Bronchial epithelial cell (primary cell): ENCODE data around the gene TMEM117. TPM values are rescaled to one million over a fixed set of nuclear protein-coding genes. Genes with fewer than 3 reads are reported as not detected.
A peak's percentile ranks its signal among the peaks of the same experiment; 100 is the strongest.
"Not testable (repeated sequence)": the region's sequence is repeated elsewhere in the genome, so short reads cannot be mapped to it uniquely, and the experiment has no call there.

ENCODE experiments used
- DNase-seq: peaks from one replicate; pipeline ENCODE4 v3.0.0-alpha.2; 2010; ENCODE audit warnings: low read depth
- FAIRE-seq: peaks from 2 replicates; lab custom pipeline; 2011; peaks lifted over from hg19 to GRCh38; lab: Jason Lieb, UNC
- H3K27me3 ChIP-seq: 2 replicates; pipeline ENCODE4 v1.5.1; 2011; ENCODE audit warnings: low read length; ENCODE audit not compliant: control insufficient read depth, insufficient read depth
- H3K36me3 ChIP-seq: 2 replicates; pipeline ENCODE4 v1.5.1; 2011; ENCODE audit warnings: low read length; ENCODE audit not compliant: control insufficient read depth, insufficient read depth
- H3K4me3 ChIP-seq: 2 replicates; pipeline ENCODE4 v1.5.1; 2011; ENCODE audit warnings: mild to moderate bottlenecking, low read depth, low read length, control low read depth
- CTCF ChIP-seq: IDR thresholded peaks from 2 replicates; pipeline ENCODE4 v1.5.1; 2011; ENCODE audit warnings: mild to moderate bottlenecking, moderate library complexity, low read length, control low read depth, inconsistent platforms; ENCODE audit not compliant: insufficient read depth, severe bottlenecking
- total RNA-seq: library from RNA; depleted of rRNA; stranded (reverse); fragments of >200 nt; gene quantifications from 2 replicates; pipeline ENCODE4 v1.2.1, GENCODE V29; 2014

Gene TMEM117
- total RNA-seq, 1 donor from 2014 or later, result 6.6 TPM

GRCh38 chr12:44159862-44160261 lies 324.0 kb downstream of the TMEM117 start:
- Histone ChIP-seq H3K36me3 (no peaks in the 10 kb centered on the region), H3K4me3 (no peak overlapping the region), H3K27me3 (no peaks in the 10 kb centered on the region)
- no peak for TF ChIP-seq CTCF
- FAIRE-seq (no peak), DNase-seq (no peak)

- no peak for TF ChIP-seq CTCF
- H3K36me3 ChIP-seq, result no peaks in the 10 kb centered on the region
- H3K4me3 ChIP-seq, result no peak overlapping the region
- DNase-seq (no peak), FAIRE-seq (no peak)
- no peaks in the 10 kb centered on the region for H3K27me3 ChIP-seq
Measured at GRCh38 chr12:44162961-44163360, 327.1 kb downstream of the TMEM117 start.

- no peak for FAIRE-seq
- DNase-seq, result no peak
- no peaks in the 10 kb centered on the region for H3K36me3 ChIP-seq
- H3K4me3 ChIP-seq, result no peak overlapping the region
- no peak for TF ChIP-seq CTCF
- H3K27me3 ChIP-seq, result no peaks in the 10 kb centered on the region
Measured at GRCh38 chr12:44174053-44174452, 338.2 kb downstream of the TMEM117 start.

GRCh38 chr12:44184499-44185206 lies 348.8 kb downstream of the TMEM117 start:
- Histone ChIP-seq H3K27me3 (no peaks in the 10 kb centered on the region), H3K4me3 (no peak overlapping the region), H3K36me3 (no peaks in the 10 kb centered on the region)
- FAIRE-seq (no peak), DNase-seq (no peak)
- TF ChIP-seq CTCF, result no peak

GRCh38 chr12:44193281-44193680 lies 357.4 kb downstream of the TMEM117 start:
- TF ChIP-seq CTCF, result no peak
- peak; percentile 32 for DNase-seq
- FAIRE-seq, result no peak
- H3K36me3 ChIP-seq, result no peaks in the 10 kb centered on the region
- no peaks in the 10 kb centered on the region for H3K27me3 ChIP-seq
- no peak overlapping the region for H3K4me3 ChIP-seq

GRCh38 chr12:44195719-44196118 lies 359.8 kb downstream of the TMEM117 start:
- not testable (repeated sequence) for FAIRE-seq

More at GRCh38 chr12:44195719-44196118, 359.8 kb downstream of the TMEM117 start:
- H3K27me3 ChIP-seq, H3K36me3 ChIP-seq, DNase-seq, H3K4me3 ChIP-seq: not testable (repeated sequence)
